Thyroid gland (tissue), 4 donors: Measurements from ENCODE around the gene PAK4. TPM values are rescaled to one million over a fixed set of nuclear protein-coding genes. Genes with fewer than 3 reads are reported as not detected.

Experiments used
- DNase-seq, 2 donors: peaks; one replicate each; pipeline ENCODE4 v3.0.0-alpha.2; 2019
- H3K27ac ChIP-seq, 3 donors: fragments of 200-600 bp; sonication (generic); 1 replicate in 2 of 3; 2 replicates in 1 of 3; pipeline ENCODE4 v1.5.1; 2016 to 2019; ENCODE audit warnings: mild to moderate bottlenecking in 1 of 3, moderate library complexity in 1 of 3
- H3K27me3 ChIP-seq: fragments of 200-600 bp; sonication (generic); one replicate; pipeline ENCODE4 v1.5.1; 2019
- H3K36me3 ChIP-seq, 2 donors: fragments of 200-600 bp; sonication (generic); one replicate each; pipeline ENCODE4 v1.5.1; 2016 to 2019
- H3K4me1 ChIP-seq, 2 donors: fragments of 200-600 bp; sonication (generic); one replicate each; pipeline ENCODE4 v1.5.1; 2017 to 2019
- H3K4me3 ChIP-seq, 3 donors: fragments of 200-600 bp; sonication (generic); replicated peaks in 1 of 3; 1 replicate in 2 of 3; 2 replicates in 1 of 3; pipeline ENCODE4 v1.5.1; 2016; ENCODE audit warnings: mild to moderate bottlenecking in 1 of 3
- H3K9me3 ChIP-seq: fragments of 200-600 bp; sonication (generic); one replicate; pipeline ENCODE4 v1.5.1; 2017
- POLR2A ChIP-seq, 2 donors: fragments of 450-650 bp; IDR thresholded peaks; one replicate each; pipeline ENCODE4 v1.6.1; 2017; ENCODE audit warnings: antibody characterized with exemption in 2 of 2, mild to moderate bottlenecking in 2 of 2, moderate library complexity in 1 of 2
- WGBS, 2 donors: methylation state at CpG; one replicate each; pipeline ENCODE4 v1.1.5; 2017; 5-methylcytosine and 5-hydroxymethylcytosine counted together
- intact Hi-C: fragments of 100-400 bp; cut with DNase I; formaldehyde crosslinking; loops from one replicate; pipeline ENCODE4 v1.15.1; 2023
- total RNA-seq, 4 donors: library from RNA; depleted of rRNA; stranded (reverse); fragments of >200 nt; gene quantifications; one replicate each; pipeline ENCODE4 v1.2.3, GENCODE V29; 2016
- TF ChIP-seq, protein P1 (sequence below), 6 experiments: fragments of 200-600 bp in 3 of 6; fragments of 450-650 bp in 3 of 6; sonication (generic) in 3 of 6; IDR thresholded peaks; one replicate each; pipeline ENCODE4 v1.5.1; 2016 to 2019; ENCODE audit warnings: antibody characterized with exemption in 6 of 6, mild to moderate bottlenecking in 2 of 6, inconsistent platforms in 1 of 6, moderate library complexity in 1 of 6

PAK4 gene
- total RNA-seq, 4 donors from 2014 or later, result 12.4 to 24.9 (median 23.2) TPM

DNA sequence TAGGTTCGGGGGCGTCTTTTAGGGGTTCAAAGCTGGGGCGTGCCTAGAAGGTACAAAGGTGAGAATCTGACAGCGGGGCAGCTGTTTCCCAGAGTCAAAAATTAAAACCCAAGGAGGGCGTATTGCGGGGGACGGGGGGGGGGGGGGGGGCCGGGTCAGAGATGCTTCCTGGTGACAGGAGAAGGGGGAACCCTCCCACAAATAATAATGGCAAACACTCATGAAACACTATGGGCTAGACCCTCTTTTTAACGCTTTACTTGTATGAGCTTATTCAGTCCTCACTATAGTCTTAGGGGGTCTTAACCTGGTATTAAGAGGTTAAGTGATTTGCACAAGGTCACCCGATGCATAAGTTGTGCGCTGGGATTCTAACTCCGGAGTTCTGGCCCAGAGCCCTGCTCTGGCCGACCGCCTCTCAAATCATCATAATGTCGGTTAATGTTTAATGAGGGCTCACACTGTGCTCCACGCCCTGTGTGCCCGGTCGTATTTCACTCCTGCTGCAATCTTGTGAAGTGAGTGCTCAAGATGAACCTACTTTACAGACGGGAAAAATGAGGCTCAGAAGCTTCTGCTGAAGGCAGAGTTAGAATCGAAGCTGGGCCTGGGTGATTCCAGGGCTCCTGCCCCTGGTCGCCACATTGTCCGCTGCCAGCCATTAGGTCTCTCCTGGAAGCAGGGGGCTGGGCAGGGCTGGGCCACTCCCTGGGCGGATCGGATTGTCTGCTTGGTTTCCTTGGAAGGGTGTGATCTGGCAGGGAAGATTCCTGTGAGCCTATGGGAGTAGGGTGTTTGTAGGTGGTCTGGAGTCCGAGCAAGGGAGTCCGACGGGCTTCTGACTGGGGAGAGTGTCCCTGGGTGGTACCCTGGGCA lies 964 bp downstream of the PAK4 start:
- intact Hi-C loops, result loop anchor here (5.0 kb wide), 2 partner anchors 46 to 61 kb away; no protein-coding TSS in a partner anchor

DNA sequence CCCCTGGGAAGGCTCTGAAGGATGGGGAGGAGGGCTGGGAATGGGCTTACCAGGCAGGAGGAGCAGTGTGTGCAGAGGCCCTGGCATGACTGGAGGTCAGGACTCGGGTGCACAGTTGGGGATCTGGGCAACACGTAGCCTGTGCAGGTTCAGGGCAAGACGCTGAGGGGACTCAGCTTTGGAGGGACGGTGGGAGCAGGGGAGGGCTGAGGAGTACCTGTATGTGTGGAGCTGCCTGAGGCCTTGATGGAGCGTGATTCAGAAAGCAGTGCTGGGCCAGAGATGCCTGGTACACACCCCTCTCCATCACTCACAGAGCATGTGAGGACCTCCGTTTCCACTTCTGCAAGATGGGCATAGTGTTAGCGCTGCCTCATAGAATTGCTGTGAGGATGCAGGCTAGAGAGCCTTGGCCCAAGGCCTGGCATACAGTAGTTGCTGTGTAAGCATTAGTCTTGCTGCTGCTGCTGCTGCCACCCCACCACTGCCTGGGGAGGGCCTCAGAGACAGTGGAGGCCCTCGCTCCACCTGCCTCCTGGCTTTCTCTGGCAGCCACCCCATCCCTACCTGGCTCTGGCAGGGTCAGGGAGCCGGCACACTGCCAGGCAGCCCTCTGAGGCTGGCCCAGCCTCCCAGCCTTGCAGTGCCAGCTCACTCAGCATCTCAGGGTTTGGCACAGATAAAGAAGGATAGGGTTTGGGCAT lies 2.4 kb downstream of the PAK4 start:
- no peak overlapping the region for H3K4me3 ChIP-seq
- peak overlapping the region in 2 of 3 donors; percentile 22 to 53 for H3K27ac ChIP-seq
- intact Hi-C loops, result loop anchor here (5.0 kb wide), 2 partner anchors 44 to 59 kb away; no protein-coding TSS in a partner anchor
- TF ChIP-seq, protein P1, sequence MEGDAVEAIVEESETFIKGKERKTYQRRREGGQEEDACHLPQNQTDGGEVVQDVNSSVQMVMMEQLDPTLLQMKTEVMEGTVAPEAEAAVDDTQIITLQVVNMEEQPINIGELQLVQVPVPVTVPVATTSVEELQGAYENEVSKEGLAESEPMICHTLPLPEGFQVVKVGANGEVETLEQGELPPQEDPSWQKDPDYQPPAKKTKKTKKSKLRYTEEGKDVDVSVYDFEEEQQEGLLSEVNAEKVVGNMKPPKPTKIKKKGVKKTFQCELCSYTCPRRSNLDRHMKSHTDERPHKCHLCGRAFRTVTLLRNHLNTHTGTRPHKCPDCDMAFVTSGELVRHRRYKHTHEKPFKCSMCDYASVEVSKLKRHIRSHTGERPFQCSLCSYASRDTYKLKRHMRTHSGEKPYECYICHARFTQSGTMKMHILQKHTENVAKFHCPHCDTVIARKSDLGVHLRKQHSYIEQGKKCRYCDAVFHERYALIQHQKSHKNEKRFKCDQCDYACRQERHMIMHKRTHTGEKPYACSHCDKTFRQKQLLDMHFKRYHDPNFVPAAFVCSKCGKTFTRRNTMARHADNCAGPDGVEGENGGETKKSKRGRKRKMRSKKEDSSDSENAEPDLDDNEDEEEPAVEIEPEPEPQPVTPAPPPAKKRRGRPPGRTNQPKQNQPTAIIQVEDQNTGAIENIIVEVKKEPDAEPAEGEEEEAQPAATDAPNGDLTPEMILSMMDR (IDR thresholded peaks at IDR 0.05), result no peak
- no peak for TF ChIP-seq POLR2A (IDR thresholded peaks at IDR 0.05)
- no peaks in the 10 kb centered on the region for H3K36me3 ChIP-seq
- H3K4me1 ChIP-seq, result peaks cover 52 to 69% of the 10 kb centered on the region in 2 donors
- WGBS, 2 donors, result 38 to 48% methylated on average over 5 to 7 of the region's 9 CpGs
- H3K9me3 ChIP-seq, result no peaks in the 10 kb centered on the region
- H3K27me3 ChIP-seq, result no peaks in the 10 kb centered on the region
- DNase-seq, result peak; percentile 92 to 93

More for the DNA sequence above, 964 bp downstream of the PAK4 start:
- no peaks in the 10 kb centered on the region for H3K27me3 ChIP-seq
- DNase-seq, result no peak
- no peaks in the 10 kb centered on the region for H3K36me3 ChIP-seq
- TF ChIP-seq, protein P1 (IDR thresholded peaks at IDR 0.05), result no peak
- TF ChIP-seq POLR2A (IDR thresholded peaks at IDR 0.05), result no peak
- peak overlapping the region; percentile 22 to 82 (median 32) for H3K4me3 ChIP-seq
- 15 to 22% methylated on average over 22 to 26 of the region's 27 CpGs for WGBS, 2 donors
- H3K9me3 ChIP-seq, result no peaks in the 10 kb centered on the region
- H3K4me1 ChIP-seq, result peaks cover 41 to 55% of the 10 kb centered on the region in 2 donors
- peak overlapping the region; percentile 19 to 82 (median 69) for H3K27ac ChIP-seq

DNA sequence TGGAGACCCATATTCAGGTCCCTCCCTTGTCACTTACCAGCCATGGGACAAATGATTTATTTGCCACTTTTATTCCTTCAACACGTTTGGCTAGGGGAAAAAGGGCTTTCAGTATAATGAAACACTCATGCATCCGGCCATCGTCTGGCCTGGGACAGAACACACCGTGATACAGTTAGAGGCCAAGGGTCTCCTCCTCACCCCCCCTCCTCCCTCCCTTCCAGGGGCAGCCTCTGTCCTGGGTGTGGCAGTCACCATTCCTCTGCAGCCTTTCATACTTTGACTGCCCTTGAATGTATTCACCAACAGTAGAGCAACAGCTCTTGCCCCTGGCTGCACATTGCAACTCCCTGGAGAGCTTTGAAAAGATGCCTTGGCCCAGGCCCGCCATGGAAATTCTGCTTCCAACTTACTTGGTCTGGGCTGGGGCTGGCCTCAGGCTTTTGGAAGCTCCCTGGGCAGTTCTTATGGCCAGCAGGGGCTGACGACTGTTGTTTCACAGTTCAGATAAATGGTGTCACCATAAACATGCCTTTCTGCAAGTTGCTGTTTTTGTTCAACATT lies 3.0 kb downstream of the PAK4 start:
- Histone ChIP-seq H3K27me3 (no peaks in the 10 kb centered on the region), H3K36me3 (no peaks in the 10 kb centered on the region), H3K27ac (peak overlapping the region in 2 of 3 donors; percentile 15 to 53), H3K4me1 (peaks cover 58 to 75% of the 10 kb centered on the region in 2 donors), H3K9me3 (no peaks in the 10 kb centered on the region), H3K4me3 (no peak overlapping the region)
- WGBS, 2 donors, result 31 to 45% methylated on average over 6 of the region's 6 CpGs
- intact Hi-C loops, result loop anchor here (5.0 kb wide), 2 partner anchors 44 to 59 kb away; no protein-coding TSS in a partner anchor
- no peak for DNase-seq
- TF ChIP-seq, protein P1 (IDR thresholded peaks at IDR 0.05), result no peak
- no peak for TF ChIP-seq POLR2A (IDR thresholded peaks at IDR 0.05)

DNA sequence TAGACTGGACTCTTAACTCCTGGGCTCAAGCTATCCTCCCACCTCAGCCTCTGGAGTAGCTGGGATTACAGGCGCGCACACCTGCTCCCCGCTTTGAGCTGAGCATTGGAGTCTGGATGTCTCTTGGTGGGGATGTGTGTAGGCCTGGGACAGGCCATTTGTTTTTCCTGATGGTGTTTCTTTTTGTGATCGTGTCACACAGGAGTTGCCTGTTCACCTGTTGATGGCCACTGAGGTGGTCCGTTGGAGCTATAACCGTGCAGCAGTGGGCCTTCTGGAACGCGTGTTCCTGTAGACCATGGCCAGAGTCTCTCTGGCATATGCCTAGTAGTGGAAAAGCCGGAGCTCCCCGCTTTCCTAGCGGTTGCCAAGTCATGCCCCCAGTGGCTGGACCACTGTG lies 3.5 kb downstream of the PAK4 start:
- TF ChIP-seq, protein P1 (IDR thresholded peaks at IDR 0.05), result no peak
- no peak for TF ChIP-seq POLR2A (IDR thresholded peaks at IDR 0.05)
- H3K9me3 ChIP-seq, result no peaks in the 10 kb centered on the region
- intact Hi-C loops, result loop anchor here (5.0 kb wide), 2 partner anchors 43 to 58 kb away; no protein-coding TSS in a partner anchor
- H3K27me3 ChIP-seq, result no peaks in the 10 kb centered on the region
- no peak for DNase-seq
- 92 to 100% methylated on average over 4 to 8 of the region's 11 CpGs for WGBS, 2 donors
- H3K4me3 ChIP-seq, result no peak overlapping the region
- H3K36me3 ChIP-seq, result no peaks in the 10 kb centered on the region
- no peak overlapping the region for H3K27ac ChIP-seq
- peaks cover 63 to 79% of the 10 kb centered on the region in 2 donors for H3K4me1 ChIP-seq
